ENCODE data around the gene HSP90AB1. TPM values are rescaled to one million over a fixed set of nuclear protein-coding genes. Genes with fewer than 3 reads are reported as not detected.

HSP90AB1 gene
- total and polyA plus RNA-seq, 9 of the 15 experiments (the other 6 are each of a cell fraction or from before 2014, with no cell fraction given), result 1,780 to 3,358 (median 2,262) TPM

DNA sequence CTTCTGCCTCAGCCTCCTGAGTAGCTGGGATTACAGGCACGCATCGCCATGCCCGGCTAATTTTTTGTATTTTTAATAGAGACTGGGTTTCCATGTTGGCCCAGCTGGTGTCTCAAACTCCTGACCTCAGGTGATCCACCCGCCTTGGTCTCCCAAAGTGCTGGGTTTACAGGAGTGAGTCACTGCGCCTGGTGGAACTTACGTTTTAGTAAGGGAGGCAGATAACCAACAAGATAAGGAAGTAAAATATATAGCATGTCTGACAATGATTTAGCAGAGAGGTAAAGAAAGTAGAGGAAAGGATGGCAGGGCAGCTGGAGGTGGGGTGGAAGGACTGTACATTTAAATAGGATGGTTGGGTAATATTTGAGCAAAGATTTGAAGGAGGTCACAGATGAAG is 42.9 kb upstream of the HSP90AB1 start (continued):
- TF ChIP-seq HNRNPK (IDR thresholded peaks at IDR 0.05; ENCODE audit: low read depth, low read length, poor library complexity, severe bottlenecking) (no peak), CAMTA2 (CRISPR knock-in tag; conservative IDR thresholded peaks at IDR 0.05) (no peak), HDGF (IDR thresholded peaks at IDR 0.05) (no peak), CBX2 (IDR thresholded peaks at IDR 0.05; ENCODE audit: insufficient read depth, low read length, poor library complexity, severe bottlenecking) (no peak), ELF1 (tag; IDR thresholded peaks at IDR 0.05) (0 out of 2 replicates have a peak, but pooled peaks have one; percentile 23), MAFG (tag; conservative IDR thresholded peaks at IDR 0.05) (0 out of 2 replicates have a peak, but pooled peaks have one; percentile 18), ATF7 (IDR thresholded peaks at IDR 0.05) (peak; percentile 45; the same call in 1 of the 2 replicates), ZFPM2 (CRISPR knock-in tag; IDR thresholded peaks at IDR 0.05) (no peak), ATF1 (CRISPR knock-in tag; IDR thresholded peaks at IDR 0.05) (no peak), ATF1 (tag; IDR thresholded peaks at IDR 0.05) (0 out of 2 replicates have a peak, but pooled peaks have one; percentile 20), MCM5 (IDR thresholded peaks at IDR 0.05; ENCODE audit: low read depth) (no peak), ADNP (tag; IDR thresholded peaks at IDR 0.05) (peak; percentile 65; the same call in 1 of the 2 replicates), SRSF7 (optimal IDR thresholded peaks at IDR 0.05; ENCODE audit: low read depth, low read length) (no peak)
- TF ChIP-seq, protein P1, sequence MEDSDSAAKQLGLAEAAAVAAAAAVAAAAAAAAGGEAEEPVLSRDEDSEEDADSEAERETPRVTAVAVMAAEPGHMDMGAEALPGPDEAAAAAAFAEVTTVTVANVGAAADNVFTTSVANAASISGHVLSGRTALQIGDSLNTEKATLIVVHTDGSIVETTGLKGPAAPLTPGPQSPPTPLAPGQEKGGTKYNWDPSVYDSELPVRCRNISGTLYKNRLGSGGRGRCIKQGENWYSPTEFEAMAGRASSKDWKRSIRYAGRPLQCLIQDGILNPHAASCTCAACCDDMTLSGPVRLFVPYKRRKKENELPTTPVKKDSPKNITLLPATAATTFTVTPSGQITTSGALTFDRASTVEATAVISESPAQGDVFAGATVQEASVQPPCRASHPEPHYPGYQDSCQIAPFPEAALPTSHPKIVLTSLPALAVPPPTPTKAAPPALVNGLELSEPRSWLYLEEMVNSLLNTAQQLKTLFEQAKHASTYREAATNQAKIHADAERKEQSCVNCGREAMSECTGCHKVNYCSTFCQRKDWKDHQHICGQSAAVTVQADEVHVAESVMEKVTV (CRISPR knock-in tag; IDR thresholded peaks at IDR 0.05), result no peak
- TF ChIP-seq, protein P2, sequence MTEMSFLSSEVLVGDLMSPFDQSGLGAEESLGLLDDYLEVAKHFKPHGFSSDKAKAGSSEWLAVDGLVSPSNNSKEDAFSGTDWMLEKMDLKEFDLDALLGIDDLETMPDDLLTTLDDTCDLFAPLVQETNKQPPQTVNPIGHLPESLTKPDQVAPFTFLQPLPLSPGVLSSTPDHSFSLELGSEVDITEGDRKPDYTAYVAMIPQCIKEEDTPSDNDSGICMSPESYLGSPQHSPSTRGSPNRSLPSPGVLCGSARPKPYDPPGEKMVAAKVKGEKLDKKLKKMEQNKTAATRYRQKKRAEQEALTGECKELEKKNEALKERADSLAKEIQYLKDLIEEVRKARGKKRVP (CRISPR knock-in tag; IDR thresholded peaks at IDR 0.05), result no peak
- TF ChIP-seq, protein P3, sequence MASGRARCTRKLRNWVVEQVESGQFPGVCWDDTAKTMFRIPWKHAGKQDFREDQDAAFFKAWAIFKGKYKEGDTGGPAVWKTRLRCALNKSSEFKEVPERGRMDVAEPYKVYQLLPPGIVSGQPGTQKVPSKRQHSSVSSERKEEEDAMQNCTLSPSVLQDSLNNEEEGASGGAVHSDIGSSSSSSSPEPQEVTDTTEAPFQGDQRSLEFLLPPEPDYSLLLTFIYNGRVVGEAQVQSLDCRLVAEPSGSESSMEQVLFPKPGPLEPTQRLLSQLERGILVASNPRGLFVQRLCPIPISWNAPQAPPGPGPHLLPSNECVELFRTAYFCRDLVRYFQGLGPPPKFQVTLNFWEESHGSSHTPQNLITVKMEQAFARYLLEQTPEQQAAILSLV (tag; IDR thresholded peaks at IDR 0.05), result no peak

All from K562 (cell line).